Frontal cortex (tissue), 4 donors: ENCODE measurements around the gene TRAM2. TPM values are rescaled to one million over a fixed set of nuclear protein-coding genes. Genes with fewer than 3 reads are reported as not detected.

Experiments
- DNase-seq, 2 donors: peaks; one replicate each; pipeline ENCODE4 v3.0.0; 2012; ENCODE audit warnings: low spot score in 2 of 2
- FAIRE-seq: peaks from 2 replicates; lab custom pipeline; 2012; peaks lifted over from hg19 to GRCh38; lab: Jason Lieb, UNC
- total RNA-seq: library from RNA; depleted of rRNA; stranded (reverse); fragments of >200 nt; gene quantifications from one replicate; pipeline ENCODE4 v1.2.3, GENCODE V29; 2014
- donor health status: control.
- donor health status: control.
- donor health status: control.

TRAM2 gene
- total RNA-seq, 1 donor from 2014 or later, result 2.0 TPM

GRCh38 chr6:52595796-52596130, 18.9 kb upstream of the TRAM2 start:
- DNase-seq (no peak), FAIRE-seq (no peak)

GRCh38 chr6:52595000-52595795, 18.3 kb upstream of the TRAM2 start:
- DNase-seq, result no peak
- no peak for FAIRE-seq

- no peak for FAIRE-seq
- DNase-seq, result no peak
These were observed 17.4 kb upstream of the TRAM2 start for GRCh38 chr6:52594221-52594620.

GRCh38 chr6:52591832-52592231, 15.0 kb upstream of the TRAM2 start:
- no peak for DNase-seq
- no peak for FAIRE-seq

GRCh38 chr6:52590152-52590891, 13.5 kb upstream of the TRAM2 start:
- DNase-seq, result no peak
- no peak for FAIRE-seq

GRCh38 chr6:52588710-52589091, 11.8 kb upstream of the TRAM2 start:
- FAIRE-seq (no peak), DNase-seq (no peak)

- FAIRE-seq (no peak), DNase-seq (no peak)
These were observed 11.3 kb upstream of the TRAM2 start for GRCh38 chr6:52588087-52588709.

- DNase-seq (no peak), FAIRE-seq (no peak)
These were observed 10.1 kb upstream of the TRAM2 start for GRCh38 chr6:52587001-52587400.

- FAIRE-seq, result no peak
- DNase-seq, result no peak
These were observed 7.3 kb upstream of the TRAM2 start for GRCh38 chr6:52584203-52584602.

- FAIRE-seq (no peak), DNase-seq (no peak)
These were observed 6.1 kb upstream of the TRAM2 start for GRCh38 chr6:52582996-52583395.

- FAIRE-seq (no peak), DNase-seq (no peak)
These were observed 5.6 kb upstream of the TRAM2 start for GRCh38 chr6:52582446-52582845.

GRCh38 chr6:52580905-52581304, 4.0 kb upstream of the TRAM2 start:
- DNase-seq (no peak), FAIRE-seq (no peak)

GRCh38 chr6:52579006-52579660, 2.3 kb upstream of the TRAM2 start:
- DNase-seq (no peak), FAIRE-seq (no peak)

GRCh38 chr6:52577778-52578463, 1.1 kb upstream of the TRAM2 start:
- FAIRE-seq (no peak), DNase-seq (no peak)

GRCh38 chr6:52576392-52577021, 353 bp downstream of the TRAM2 start:
- DNase-seq (peak in 1 of 2 donors; percentile 54), FAIRE-seq (no peak)

- FAIRE-seq, result no peak
- no peak for DNase-seq
These were observed 837 bp downstream of the TRAM2 start for GRCh38 chr6:52576054-52576391.

- DNase-seq, result no peak
- no peak for FAIRE-seq
These were observed 1.4 kb downstream of the TRAM2 start for GRCh38 chr6:52575502-52575892.

GRCh38 chr6:52574709-52575501, 2.0 kb downstream of the TRAM2 start:
- no peak for FAIRE-seq
- DNase-seq, result no peak

GRCh38 chr6:52573295-52573694, 3.6 kb downstream of the TRAM2 start:
- DNase-seq, result no peak
- no peak for FAIRE-seq
